Measurements from ENCODE around the gene DGKD. TPM values are rescaled to one million over a fixed set of nuclear protein-coding genes. Genes with fewer than 3 reads are reported as not detected.

The DGKD gene
- total and polyA plus RNA-seq, 11 donors = 15.5 to 88.6 (median 43.0) TPM

- Histone ChIP-seq H3K27ac (peak overlapping the region in 3 of 12 donors; percentile 64 to 89 (median 72)), H3K36me3 (peaks cover 0 to 69% (median 62%) of the 10 kb centered on the region in 9 donors), H3K9me3 (no peaks in the 10 kb centered on the region), H3K4me3 (no peak overlapping the region), H3K27me3 (no peaks in the 10 kb centered on the region), H3K4me1 (peaks cover 0 to 24% (median 19%) of the 10 kb centered on the region in 12 donors)
- intact Hi-C loops (cut with DNase I) = no loop called here
- DNase-seq (peak in 1 of 5 donors; percentile 15), ATAC-seq (no peak)
- no peak for TF ChIP-seq POLR2A (IDR thresholded peaks at IDR 0.05)
- TF ChIP-seq CTCF (IDR thresholded peaks at IDR 0.05) = no peak
- 94 to 98% (median 96%) methylated on average over 12 of the region's 12 CpGs for WGBS, 4 donors
Observed at GRCh38 chr2:233471291-233472035, 117.2 kb downstream of the DGKD start.

DNA sequence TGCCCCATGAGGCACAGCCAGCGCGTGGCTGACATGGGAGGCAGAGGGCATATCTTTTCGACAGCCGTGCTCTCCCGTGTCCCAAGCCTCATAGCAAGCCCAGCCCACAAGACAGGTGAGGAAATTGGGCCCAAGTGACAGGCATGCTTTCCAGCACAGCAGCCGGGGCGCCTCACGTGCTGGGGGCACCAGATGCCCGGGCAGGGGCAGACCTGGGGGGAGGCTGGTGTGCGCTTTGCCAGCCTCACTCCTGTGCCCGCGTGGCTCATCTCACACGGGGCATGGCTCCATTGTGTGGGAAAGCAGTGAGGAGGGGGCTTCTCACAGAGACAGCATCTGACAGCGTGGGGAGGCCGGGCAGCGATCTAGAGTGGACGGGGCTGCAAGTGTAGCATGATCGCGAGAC, 119.1 kb downstream of the DGKD start:
- peak overlapping the region in 3 of 12 donors; percentile 66 to 82 (median 69) for H3K27ac ChIP-seq
- ATAC-seq = no peak

GRCh38 chr2:233473878-233474277, 119.6 kb downstream of the DGKD start:
- intact Hi-C loops (cut with DNase I) = no loop called here
- WGBS, 4 donors = 94 to 95% (median 94%) methylated on average over 3 to 10 of the region's 10 CpGs
- Histone ChIP-seq H3K4me1 (peaks cover 0 to 23% (median 18%) of the 10 kb centered on the region in 12 donors), H3K27ac (peak overlapping the region in 7 of 12 donors; percentile 24 to 82 (median 66)), H3K9me3 (no peaks in the 10 kb centered on the region), H3K4me3 (no peak overlapping the region), H3K36me3 (peaks cover 0 to 68% (median 55%) of the 10 kb centered on the region in 9 donors), H3K27me3 (no peaks in the 10 kb centered on the region)
- TF ChIP-seq POLR2A (IDR thresholded peaks at IDR 0.05) (no peak), CTCF (IDR thresholded peaks at IDR 0.05) (no peak)
- ATAC-seq = no peak
- DNase-seq = no peak

More for the DNA sequence above, 119.1 kb downstream of the DGKD start:
- H3K4me3 ChIP-seq = no peak overlapping the region
- 94 to 97% (median 96%) methylated on average over 13 to 19 of the region's 19 CpGs for WGBS, 4 donors
- intact Hi-C loops (cut with DNase I) = no loop called here
- peaks cover 0 to 68% (median 59%) of the 10 kb centered on the region in 9 donors for H3K36me3 ChIP-seq
- no peaks in the 10 kb centered on the region for H3K9me3 ChIP-seq
- no peak for TF ChIP-seq POLR2A (IDR thresholded peaks at IDR 0.05)
- TF ChIP-seq CTCF (IDR thresholded peaks at IDR 0.05) = no peak
- H3K4me1 ChIP-seq = peaks cover 0 to 24% (median 19%) of the 10 kb centered on the region in 12 donors
- no peaks in the 10 kb centered on the region for H3K27me3 ChIP-seq
- DNase-seq = no peak

GRCh38 chr2:233474308-233475160, 120.2 kb downstream of the DGKD start:
- no peak for DNase-seq

More at GRCh38 chr2:233474308-233475160, 120.2 kb downstream of the DGKD start:
- intact Hi-C loops (cut with DNase I) = no loop called here
- WGBS, 4 donors = 71 to 78% (median 78%) methylated on average over 13 to 22 of the region's 22 CpGs
- TF ChIP-seq CTCF (IDR thresholded peaks at IDR 0.05) (no peak), POLR2A (IDR thresholded peaks at IDR 0.05) (no peak)
- Histone ChIP-seq H3K4me1 (peaks cover 0 to 16% (median 12%) of the 10 kb centered on the region in 12 donors), H3K36me3 (peaks cover 0 to 67% (median 55%) of the 10 kb centered on the region in 9 donors), H3K27ac (peak overlapping the region in 8 of 12 donors; percentile 12 to 82 (median 62)), H3K9me3 (no peaks in the 10 kb centered on the region), H3K27me3 (no peaks in the 10 kb centered on the region), H3K4me3 (no peak overlapping the region)
- no peak for ATAC-seq
